ENCODE results near the gene SVIL.
"Not testable (repeated sequence)": the region's sequence is repeated elsewhere in the genome, so short reads cannot be mapped to it uniquely, and the experiment has no call there.

Gene SVIL

DNA sequence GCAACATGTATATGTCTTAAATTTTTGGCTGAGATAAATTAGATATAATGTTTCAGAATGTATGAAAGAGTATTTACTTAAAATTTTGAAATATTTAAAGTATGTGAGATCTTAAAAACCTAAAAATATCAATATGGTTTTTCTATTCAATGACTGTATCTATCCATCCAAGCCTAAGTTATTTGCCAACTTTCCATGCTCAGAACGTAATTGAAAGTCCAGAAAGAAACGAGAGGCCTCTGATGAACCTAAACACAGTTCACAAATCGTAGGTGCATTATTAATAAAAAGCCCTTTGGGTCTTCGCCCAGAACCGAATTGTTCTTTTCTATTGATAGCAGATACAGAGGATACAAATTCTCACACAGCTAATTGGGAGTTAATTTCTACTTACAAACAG lies 6.5 kb downstream of the SVIL start:
- Histone ChIP-seq H3K36me3 (no peaks in the 10 kb centered on the region), H3K4me1 (peaks cover 0 to 92% (median 48%) of the 10 kb centered on the region in 4 donors), H3K4me3 (no peak overlapping the region), H3K27me3 (no peaks in the 10 kb centered on the region), H3K27ac (peak overlapping the region; percentile 31 to 86), H3K9me3 (no peaks in the 10 kb centered on the region)
- DNase-seq, result no peak
- TF ChIP-seq, protein P1, sequence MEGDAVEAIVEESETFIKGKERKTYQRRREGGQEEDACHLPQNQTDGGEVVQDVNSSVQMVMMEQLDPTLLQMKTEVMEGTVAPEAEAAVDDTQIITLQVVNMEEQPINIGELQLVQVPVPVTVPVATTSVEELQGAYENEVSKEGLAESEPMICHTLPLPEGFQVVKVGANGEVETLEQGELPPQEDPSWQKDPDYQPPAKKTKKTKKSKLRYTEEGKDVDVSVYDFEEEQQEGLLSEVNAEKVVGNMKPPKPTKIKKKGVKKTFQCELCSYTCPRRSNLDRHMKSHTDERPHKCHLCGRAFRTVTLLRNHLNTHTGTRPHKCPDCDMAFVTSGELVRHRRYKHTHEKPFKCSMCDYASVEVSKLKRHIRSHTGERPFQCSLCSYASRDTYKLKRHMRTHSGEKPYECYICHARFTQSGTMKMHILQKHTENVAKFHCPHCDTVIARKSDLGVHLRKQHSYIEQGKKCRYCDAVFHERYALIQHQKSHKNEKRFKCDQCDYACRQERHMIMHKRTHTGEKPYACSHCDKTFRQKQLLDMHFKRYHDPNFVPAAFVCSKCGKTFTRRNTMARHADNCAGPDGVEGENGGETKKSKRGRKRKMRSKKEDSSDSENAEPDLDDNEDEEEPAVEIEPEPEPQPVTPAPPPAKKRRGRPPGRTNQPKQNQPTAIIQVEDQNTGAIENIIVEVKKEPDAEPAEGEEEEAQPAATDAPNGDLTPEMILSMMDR (IDR thresholded peaks at IDR 0.05), result no peak
- intact Hi-C loops (cut with DNase I; ENCODE audit: low total_unique reads), result loop anchor here (10.0 kb wide), 1 partner anchor 96 kb away; no protein-coding TSS in a partner anchor

DNA sequence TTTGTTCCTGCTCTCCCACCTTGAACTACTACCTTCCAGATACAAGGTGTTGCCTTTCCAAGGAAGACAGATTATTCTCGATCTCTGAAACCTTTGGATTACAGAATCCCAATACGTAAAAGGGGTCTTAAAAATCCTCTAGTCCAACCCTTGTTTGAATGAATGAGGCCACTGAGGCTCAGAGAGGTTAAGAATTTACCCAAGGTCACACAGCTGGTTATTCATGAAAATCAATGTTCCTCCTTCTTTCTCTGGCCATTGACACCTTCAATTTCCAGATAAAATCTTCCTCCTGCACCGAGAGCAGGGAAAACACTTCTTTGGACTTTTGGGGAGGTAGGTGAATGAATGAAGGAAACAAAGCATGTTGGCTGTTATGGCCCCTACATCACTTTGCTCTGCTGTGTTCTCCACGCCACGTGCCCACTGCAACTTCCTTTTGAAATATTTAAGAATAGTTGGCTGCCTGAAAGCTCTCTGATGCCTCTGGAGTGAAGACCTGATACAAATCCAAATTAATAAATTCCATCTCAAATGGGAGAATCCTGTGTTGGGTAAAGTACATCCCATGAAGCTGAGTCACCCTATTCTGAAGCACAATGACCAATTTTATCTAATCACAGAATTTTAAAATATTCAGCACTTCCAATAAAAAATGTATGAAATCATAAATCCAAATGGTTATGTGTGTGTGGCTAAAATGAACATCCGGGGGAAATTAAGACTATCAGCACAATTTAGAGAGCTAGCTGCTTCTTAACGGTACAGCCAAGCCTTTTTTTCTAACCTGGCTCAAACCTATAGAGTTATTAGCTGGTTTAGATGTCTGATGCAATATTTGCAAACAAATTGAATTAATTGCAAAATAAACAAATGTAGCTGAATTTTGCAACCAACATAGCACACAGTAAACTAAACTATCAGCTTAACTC lies 7.3 kb downstream of the SVIL start:
- Histone ChIP-seq H3K9me3 (no peaks in the 10 kb centered on the region), H3K4me1 (peaks cover 0 to 100% (median 55%) of the 10 kb centered on the region in 4 donors), H3K27ac (peak overlapping the region; percentile 33 to 86), H3K36me3 (no peaks in the 10 kb centered on the region), H3K4me3 (no peak overlapping the region), H3K27me3 (no peaks in the 10 kb centered on the region)
- intact Hi-C loops (cut with DNase I; ENCODE audit: low total_unique reads), result loop anchor here (10.0 kb wide), 1 partner anchor 97 kb away; no protein-coding TSS in a partner anchor
- TF ChIP-seq, protein P1 (IDR thresholded peaks at IDR 0.05), result no peak
- no peak for DNase-seq

DNA sequence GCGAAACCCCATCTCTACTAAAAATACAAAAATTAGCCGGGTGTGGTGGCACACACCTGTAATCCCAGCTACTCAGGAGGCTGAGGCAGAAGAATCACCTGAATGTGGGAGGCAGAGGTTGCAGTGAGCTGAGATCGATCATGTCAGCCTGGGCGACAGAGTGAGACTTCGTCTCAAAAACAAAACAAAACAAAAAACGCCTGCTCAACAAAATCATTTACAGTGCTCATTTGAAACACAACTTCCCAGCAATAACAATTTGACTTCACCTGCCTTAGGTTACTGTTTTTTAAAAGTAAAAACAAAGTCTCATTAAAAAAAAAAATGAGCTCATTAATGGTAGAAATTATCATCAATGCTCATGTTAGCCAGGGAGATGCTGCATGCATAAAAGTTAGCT lies 10.4 kb downstream of the SVIL start:
- H3K27ac ChIP-seq, result peak overlapping the region; percentile 62
- H3K4me3 ChIP-seq, H3K9me3 ChIP-seq, H3K36me3 ChIP-seq, DNase-seq, H3K27me3 ChIP-seq: not testable (repeated sequence)
- H3K4me1 ChIP-seq, result peaks cover 0 to 98% (median 56%) of the 10 kb centered on the region in 4 donors
- intact Hi-C loops (cut with DNase I; ENCODE audit: low total_unique reads), result loop anchor here (10.0 kb wide), 1 partner anchor 100 kb away; no protein-coding TSS in a partner anchor

DNA sequence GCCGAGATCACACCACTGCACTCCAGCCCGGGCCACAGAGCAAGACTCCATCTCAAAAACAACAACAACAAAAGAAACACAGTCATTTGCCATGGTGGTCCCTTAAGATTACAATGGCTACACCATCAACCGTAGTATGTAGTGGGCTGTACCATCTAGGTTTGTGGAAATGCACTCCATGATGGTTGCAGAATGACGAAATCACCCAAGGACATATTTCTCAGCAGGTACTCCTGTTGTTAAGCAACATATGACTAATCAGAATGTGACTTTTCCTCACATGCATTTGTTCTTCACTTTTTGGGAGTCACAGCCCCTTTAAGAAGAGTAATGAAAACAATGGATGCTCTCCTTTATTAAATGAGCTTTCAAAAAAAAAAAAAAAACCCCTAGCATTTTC lies 11.0 kb downstream of the SVIL start:
- H3K4me3 ChIP-seq, result no peak overlapping the region
- H3K9me3 ChIP-seq, result no peaks in the 10 kb centered on the region
- no peak for DNase-seq
- no peaks in the 10 kb centered on the region for H3K36me3 ChIP-seq
- TF ChIP-seq, protein P1 (IDR thresholded peaks at IDR 0.05), result no peak
- no peaks in the 10 kb centered on the region for H3K27me3 ChIP-seq
- peaks cover 0 to 98% (median 57%) of the 10 kb centered on the region in 4 donors for H3K4me1 ChIP-seq
- peak overlapping the region; percentile 62 for H3K27ac ChIP-seq
- intact Hi-C loops (cut with DNase I; ENCODE audit: low total_unique reads), result loop anchor here (10.0 kb wide), 1 partner anchor 101 kb away; no protein-coding TSS in a partner anchor

DNA sequence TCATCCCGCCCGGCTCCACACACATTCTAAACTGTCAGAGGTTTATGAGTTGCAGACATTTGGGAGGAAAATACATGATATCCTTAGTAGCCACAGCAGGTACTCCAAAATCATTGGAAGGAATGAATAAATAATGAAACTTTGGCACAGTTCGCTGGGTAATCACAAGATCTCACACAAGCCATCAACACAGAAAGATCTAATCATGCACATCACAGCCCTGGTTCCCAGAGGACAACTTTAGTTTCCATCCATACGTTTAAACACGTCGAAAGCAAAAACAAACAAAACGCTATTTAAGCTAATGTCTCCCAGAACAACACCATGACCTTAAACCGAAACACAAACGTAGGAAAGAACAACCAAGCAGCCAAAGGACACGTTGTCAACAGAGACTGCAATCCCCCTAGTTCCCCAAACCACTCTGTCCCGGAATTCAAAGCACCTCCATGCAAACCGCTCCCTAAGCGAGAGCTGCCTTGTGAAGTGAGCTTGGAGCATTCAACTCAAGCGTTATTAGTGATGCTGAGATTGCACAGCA lies 12.3 kb downstream of the SVIL start:
- no peak overlapping the region for H3K4me3 ChIP-seq
- no peaks in the 10 kb centered on the region for H3K9me3 ChIP-seq
- peaks cover 0 to 98% (median 58%) of the 10 kb centered on the region in 4 donors for H3K4me1 ChIP-seq
- H3K36me3 ChIP-seq, result no peaks in the 10 kb centered on the region
- TF ChIP-seq, protein P1 (IDR thresholded peaks at IDR 0.05), result no peak
- intact Hi-C loops (cut with DNase I; ENCODE audit: low total_unique reads), result loop anchor here (10.0 kb wide), 1 partner anchor 102 kb away; no protein-coding TSS in a partner anchor
- peak overlapping the region; percentile 62 for H3K27ac ChIP-seq
- H3K27me3 ChIP-seq, result no peaks in the 10 kb centered on the region
- no peak for DNase-seq

DNA sequence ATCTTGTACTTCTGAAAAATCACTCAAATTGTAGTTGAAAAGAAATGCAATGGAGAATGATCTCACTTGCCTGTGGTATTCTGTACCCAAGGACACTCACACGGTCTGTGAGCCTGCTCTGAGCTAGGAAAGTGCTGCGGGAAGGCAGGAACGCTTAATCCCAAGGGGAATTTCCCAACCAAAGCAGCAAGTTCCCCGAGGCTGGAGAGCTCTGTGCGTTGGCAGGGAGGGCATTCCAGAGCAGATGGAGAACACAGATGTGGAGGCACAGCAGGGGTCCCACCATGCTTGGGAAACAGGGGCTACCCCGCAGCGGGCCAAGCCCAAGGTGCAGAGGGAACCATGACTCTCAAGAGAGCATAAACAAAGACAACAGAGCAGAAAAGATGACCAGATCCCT lies 13.6 kb downstream of the SVIL start:
- Histone ChIP-seq H3K9me3 (no peaks in the 10 kb centered on the region), H3K27ac (peak overlapping the region; percentile 67 to 75), H3K27me3 (no peaks in the 10 kb centered on the region), H3K36me3 (no peaks in the 10 kb centered on the region), H3K4me3 (no peak overlapping the region), H3K4me1 (peaks cover 0 to 98% (median 53%) of the 10 kb centered on the region in 4 donors)
- TF ChIP-seq, protein P1 (IDR thresholded peaks at IDR 0.05), result no peak
- peak; percentile 65 to 90 for DNase-seq
- intact Hi-C loops (cut with DNase I; ENCODE audit: low total_unique reads), result loop anchor here (10.0 kb wide), 1 partner anchor 104 kb away; no protein-coding TSS in a partner anchor
